Body of pancreas (tissue), 4 donors: ENCODE measurements around the gene CIDEC. TPM values are rescaled to one million over a fixed set of nuclear protein-coding genes. Genes with fewer than 3 reads are reported as not detected.

Experiments used
- ATAC-seq: fragments of 150-250 bp; one replicate; pipeline ENCODE4 v1.9.1; 2016
- DNase-seq, 4 donors: peaks; one replicate each; pipeline ENCODE4 v3.0.0-alpha.2; 2019
- H3K27ac ChIP-seq, 4 donors: fragments of 200-600 bp; sonication (generic); 1 replicate in 3 of 4; 2 replicates in 1 of 4; pipeline versions ENCODE4 v1.5.1 to v1.6.1; 2016 to 2019; ENCODE audit warnings: mild to moderate bottlenecking in 1 of 4, mixed read lengths in 1 of 4, moderate library complexity in 1 of 4
- H3K27me3 ChIP-seq, 2 donors: fragments of 200-600 bp; sonication (generic); one replicate each; pipeline ENCODE4 v1.6.0; 2016; ENCODE audit warnings: mild to moderate bottlenecking in 1 of 2
- H3K36me3 ChIP-seq, 2 donors: fragments of 200-600 bp; sonication (generic); replicated peaks in 1 of 2; 2 replicates each; pipeline ENCODE4 v1.5.1; 2016; ENCODE audit warnings: low read depth in 2 of 2; ENCODE audit not compliant: insufficient read depth in 1 of 2
- H3K4me1 ChIP-seq: fragments of 200-600 bp; sonication (generic); one replicate; pipeline ENCODE4 v1.6.0; 2016
- H3K4me3 ChIP-seq, 2 donors: fragments of 200-600 bp; sonication (generic); 1 replicate in 1 of 2; 2 replicates in 1 of 2; pipeline ENCODE4 v1.5.1; 2016 to 2019
- H3K9me3 ChIP-seq, 3 donors: fragments of 200-600 bp; sonication (generic); 1 replicate in 2 of 3; 2 replicates in 1 of 3; pipeline ENCODE4 v1.5.1; 2016
- CTCF ChIP-seq, 7 experiments: fragments of 450-650 bp in 4 of 7; fragments of 200-600 bp in 3 of 7; sonication (generic) in 3 of 7; IDR thresholded peaks; one replicate each; pipeline ENCODE4 v1.5.1; 2016 to 2019; ENCODE audit warnings: antibody characterized with exemption in 7 of 7
- POLR2A ChIP-seq, 3 donors: fragments of 450-650 bp; IDR thresholded peaks; one replicate each; pipeline ENCODE4 v1.6.1; 2016; ENCODE audit warnings: antibody characterized with exemption in 3 of 3, mild to moderate bottlenecking in 2 of 3
- WGBS, 2 donors: methylation state at CpG; one replicate each; pipeline ENCODE4 v1.1.5; 2017; 5-methylcytosine and 5-hydroxymethylcytosine counted together
- intact Hi-C: fragments of 100-400 bp; cut with DNase I; formaldehyde crosslinking; loops from one replicate; pipeline ENCODE4 v1.15.1; 2023
- total RNA-seq, 2 donors: library from RNA; depleted of rRNA; stranded (reverse); fragments of >200 nt; gene quantifications; one replicate each; pipeline ENCODE4 v1.1.0, GENCODE V29; 2016

Gene CIDEC
- total RNA-seq, 2 donors from 2014 or later = 6.5 to 134 TPM

GRCh38 chr3:9863058-9863772 is 16.8 kb downstream of the CIDEC start:
- no peaks in the 10 kb centered on the region for H3K9me3 ChIP-seq
- no peaks in the 10 kb centered on the region for H3K36me3 ChIP-seq
- ATAC-seq (no peak), DNase-seq (no peak)
- H3K4me1 ChIP-seq = peaks cover 7% of the 10 kb centered on the region
- TF ChIP-seq CTCF (IDR thresholded peaks at IDR 0.05) (no peak), POLR2A (IDR thresholded peaks at IDR 0.05) (no peak)
- peak overlapping the region in 1 of 2 donors; percentile 17 for H3K4me3 ChIP-seq
- H3K27ac ChIP-seq = peak overlapping the region in 1 of 4 donors; percentile 9
- no peaks in the 10 kb centered on the region for H3K27me3 ChIP-seq
- intact Hi-C loops = no loop called here
- WGBS, 2 donors = 65 to 95% methylated on average over 5 to 20 of the region's 22 CpGs

- Histone ChIP-seq H3K27me3 (no peaks in the 10 kb centered on the region), H3K9me3 (no peaks in the 10 kb centered on the region), H3K36me3 (no peaks in the 10 kb centered on the region), H3K4me1 (peaks cover 7% of the 10 kb centered on the region), H3K27ac (peak overlapping the region in 1 of 4 donors; percentile 9), H3K4me3 (peak overlapping the region in 1 of 2 donors; percentile 17)
- ATAC-seq = peak; percentile 85
- peak; percentile 49 to 73 (median 64) for DNase-seq
- 12 to 28% methylated on average over 7 to 42 of the region's 45 CpGs for WGBS, 2 donors
- intact Hi-C loops = no loop called here
- TF ChIP-seq POLR2A (IDR thresholded peaks at IDR 0.05) (no peak), CTCF (IDR thresholded peaks at IDR 0.05) (peak; percentile 28 to 68 (median 50))
Observed at GRCh38 chr3:9862391-9863057, 17.5 kb downstream of the CIDEC start.

DNA sequence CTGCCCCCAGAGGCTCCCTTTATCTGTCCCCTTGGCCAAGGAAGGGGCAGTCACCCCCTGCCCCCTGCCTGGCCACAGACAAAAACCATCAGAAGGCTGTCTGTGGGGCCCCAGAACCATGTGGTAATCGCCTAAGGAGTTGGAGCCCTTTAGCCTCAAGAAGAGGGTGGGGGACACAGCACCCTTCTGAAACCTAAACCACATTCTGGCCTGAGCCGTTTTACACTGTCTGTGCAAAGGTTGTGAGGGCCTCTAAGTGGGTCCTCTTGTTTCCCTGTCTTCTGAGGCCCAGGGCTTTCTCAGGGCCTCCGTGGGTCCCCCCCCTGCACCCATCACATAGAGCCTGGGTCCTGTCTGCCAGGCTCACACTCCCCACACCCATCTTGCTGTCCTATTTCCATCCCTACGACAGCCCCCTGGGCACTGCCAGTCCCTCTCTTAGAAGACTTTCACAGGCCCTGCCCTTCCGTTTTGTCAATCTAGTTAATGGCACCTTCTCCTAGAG is 18.4 kb downstream of the CIDEC start:
- H3K4me1 ChIP-seq = peaks cover 7% of the 10 kb centered on the region
- no peaks in the 10 kb centered on the region for H3K9me3 ChIP-seq
- no peak for ATAC-seq
- no peak overlapping the region for H3K27ac ChIP-seq
- H3K36me3 ChIP-seq = no peaks in the 10 kb centered on the region
- DNase-seq = no peak
- no peaks in the 10 kb centered on the region for H3K27me3 ChIP-seq
- 72 to 82% methylated on average over 3 to 5 of the region's 5 CpGs for WGBS, 2 donors
- H3K4me3 ChIP-seq = no peak overlapping the region
- no peak for TF ChIP-seq POLR2A (IDR thresholded peaks at IDR 0.05)
- no peak for TF ChIP-seq CTCF (IDR thresholded peaks at IDR 0.05)
- intact Hi-C loops = no loop called here

DNA sequence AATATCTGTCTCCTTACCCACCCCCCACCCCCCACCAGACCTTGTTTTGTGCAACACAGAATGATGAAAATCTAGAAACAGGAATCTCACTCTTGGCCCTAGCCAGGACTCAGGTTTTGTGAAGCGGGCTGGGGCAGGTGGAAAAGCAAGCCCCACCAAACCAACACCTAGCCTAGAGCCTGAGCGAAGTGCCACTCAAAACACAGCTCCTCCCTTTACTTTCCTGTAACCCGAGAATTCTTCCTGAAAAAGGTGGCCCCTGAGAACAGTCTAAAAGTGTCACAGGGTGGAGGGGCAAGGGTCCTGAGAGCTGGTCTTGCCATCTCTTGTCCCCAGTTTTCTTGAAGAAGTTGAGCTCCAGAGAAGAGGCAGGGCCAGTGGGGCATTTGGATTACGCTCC is 18.9 kb downstream of the CIDEC start:
- DNase-seq (no peak), ATAC-seq (no peak)
- H3K4me3 ChIP-seq = no peak overlapping the region
- intact Hi-C loops = no loop called here
- H3K27ac ChIP-seq = no peak overlapping the region
- TF ChIP-seq CTCF (IDR thresholded peaks at IDR 0.05) (no peak), POLR2A (IDR thresholded peaks at IDR 0.05) (no peak)
- H3K27me3 ChIP-seq = no peaks in the 10 kb centered on the region
- no peaks in the 10 kb centered on the region for H3K9me3 ChIP-seq
- WGBS, 2 donors = 88% methylated on average over 4 of the region's 4 CpGs
- H3K4me1 ChIP-seq = peaks cover 7% of the 10 kb centered on the region
- no peaks in the 10 kb centered on the region for H3K36me3 ChIP-seq
